HepG2 (cell line): Measurements from ENCODE around the gene WNK4. TPM values are rescaled to one million over a fixed set of nuclear protein-coding genes. Genes with fewer than 3 reads are reported as not detected.

Source experiments
- ATF1 ChIP-seq: IDR thresholded peaks from 2 replicates; pipeline ENCODE4 v1.6.1; 2016; ENCODE audit warnings: mild to moderate bottlenecking, control low read depth
- ELF3 ChIP-seq: IDR thresholded peaks from 2 replicates; pipeline ENCODE4 v1.6.1; 2016; ENCODE audit warnings: missing genetic modification reagents, missing compliant biosample characterization
- ELF4 ChIP-seq: sonication (generic); formaldehyde crosslinking; IDR thresholded peaks from 2 replicates; pipeline ENCODE4 v1.5.0; 2020; ENCODE audit warnings: missing genetic modification reagents, mild to moderate bottlenecking, moderate library complexity, borderline replicate concordance
- GATAD2A ChIP-seq: IDR thresholded peaks from 2 replicates; pipeline ENCODE4 v1.6.1; 2016
- GFI1 ChIP-seq: sonication (generic); formaldehyde crosslinking; IDR thresholded peaks from 2 replicates; pipeline ENCODE4 v1.5.0; 2020; ENCODE audit warnings: missing genetic modification reagents, mild to moderate bottlenecking, borderline replicate concordance
- MAFG ChIP-seq: sonication (generic); formaldehyde crosslinking; IDR thresholded peaks from 2 replicates; pipeline ENCODE4 v1.5.1; 2020; ENCODE audit warnings: mild to moderate bottlenecking, missing genetic modification reagents
- MED8 ChIP-seq: sonication (generic); formaldehyde crosslinking; IDR thresholded peaks from 2 replicates; pipeline ENCODE4 v1.8.1; 2023; ENCODE audit warnings: mild to moderate bottlenecking, missing genetic modification reagents; ENCODE audit not compliant: insufficient replicate concordance
- MIXL1 ChIP-seq: IDR thresholded peaks from 2 replicates; pipeline ENCODE4 v1.6.1; 2016
- NCOR1 ChIP-seq: fragments of 200-600 bp; sonication (generic); IDR thresholded peaks from 2 replicates; pipeline ENCODE4 v1.7.0; 2017; ENCODE audit warnings: antibody characterized with exemption, low read length, borderline replicate concordance
- REPIN1 ChIP-seq: sonication (generic); formaldehyde crosslinking; IDR thresholded peaks from 2 replicates; pipeline ENCODE4 v1.8.0; 2022; ENCODE audit warnings: missing genetic modification reagents, low read depth, mild to moderate bottlenecking, borderline replicate concordance
- SATB2 ChIP-seq: sonication (generic); formaldehyde crosslinking; IDR thresholded peaks from 2 replicates; pipeline ENCODE4 v1.5.0; 2020; ENCODE audit warnings: missing genetic modification reagents
- SMARCE1 ChIP-seq: fragments of 450-650 bp; IDR thresholded peaks from 2 replicates; pipeline ENCODE4 v1.6.1; 2017; ENCODE audit warnings: borderline replicate concordance
- SPEN ChIP-seq: sonication (generic); formaldehyde crosslinking; IDR thresholded peaks from 2 replicates; pipeline ENCODE4 v1.5.1; 2020; ENCODE audit warnings: low read depth, mild to moderate bottlenecking, missing genetic modification reagents
- ZNF337 ChIP-seq: sonication (generic); formaldehyde crosslinking; IDR thresholded peaks from 2 replicates; pipeline ENCODE4 v1.5.1; 2020; ENCODE audit warnings: missing genetic modification reagents, low read depth, mild to moderate bottlenecking, borderline replicate concordance
- ZNF83 ChIP-seq: sonication (generic); formaldehyde crosslinking; IDR thresholded peaks from 2 replicates; pipeline ENCODE4 v1.4.0; 2020; ENCODE audit warnings: missing genetic modification reagents, mild to moderate bottlenecking, borderline replicate concordance
- polyA plus RNA-seq, 8 experiments: library from polyadenylated mRNA; depleted of rRNA in 3 of 8; stranded (reverse) in 7 of 8; unstranded in 1 of 8; fragments of >200 nt; fragmentation: Illumina TruSeq in 4 of 8; extraction: Trizol in 4 of 8; gene quantifications; 2 replicates each; pipeline versions ENCODE4 v1.2.1 to v1.2.3, GENCODE V29; 2011 to 2016; ENCODE audit warnings: low read depth in 4 of 8, missing spikeins in 1 of 8, mixed read lengths in 1 of 8; ENCODE audit not compliant: insufficient read depth in 1 of 8
- total RNA-seq, 5 experiments: library from RNA; depleted of rRNA; stranded (reverse); fragments of >200 nt; fragmentation: Illumina TruSeq; extraction: Trizol; gene quantifications; 2 replicates each; pipeline ENCODE4 v1.2.3, GENCODE V29; 2016; ENCODE audit warnings: low read depth in 1 of 5
- TF ChIP-seq, protein P1 (sequence below): IDR thresholded peaks from 2 replicates; pipeline ENCODE4 v1.6.1; 2016; ENCODE audit warnings: missing biosample characterization, missing genetic modification reagents, low read depth
- TF ChIP-seq, protein P2 (sequence below): sonication (generic); formaldehyde crosslinking; IDR thresholded peaks from 2 replicates; pipeline ENCODE4 v1.5.0; 2020; ENCODE audit warnings: missing genetic modification reagents
- TF ChIP-seq, protein P3 (sequence below): sonication (generic); formaldehyde crosslinking; IDR thresholded peaks from 2 replicates; pipeline ENCODE4 v1.5.1; 2020; ENCODE audit warnings: missing genetic modification reagents, mild to moderate bottlenecking, borderline replicate concordance
- TF ChIP-seq, protein P4 (sequence below): sonication (generic); formaldehyde crosslinking; IDR thresholded peaks from 2 replicates; pipeline ENCODE4 v1.4.0; 2020; ENCODE audit warnings: mild to moderate bottlenecking, missing genetic modification reagents

Gene WNK4
- total and polyA plus RNA-seq, 2 of the 13 experiments (the other 11 are each of a cell fraction or from before 2014, with no cell fraction given) = 2.7 to 13.7 TPM

DNA sequence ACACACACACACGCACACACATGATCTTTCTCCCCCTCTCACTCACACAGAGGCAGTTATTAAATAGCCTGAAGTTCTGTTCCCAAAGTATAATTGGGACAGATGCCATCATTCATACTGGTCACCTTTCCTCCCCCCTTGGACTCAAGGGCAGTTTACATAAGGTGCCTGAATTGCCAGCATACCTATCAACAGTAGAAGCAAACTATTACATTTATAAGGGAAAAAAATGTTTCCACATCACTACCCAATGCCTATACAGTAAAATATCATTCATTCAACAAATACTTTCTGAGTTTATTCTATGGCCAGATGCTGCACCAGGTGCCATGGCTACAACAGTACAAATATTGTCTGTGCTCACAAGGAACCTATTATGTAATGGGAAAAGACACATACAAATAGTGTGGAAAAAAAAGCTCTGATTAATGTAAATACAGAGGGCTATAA is 24.5 kb downstream of the WNK4 start (continued):
- TF ChIP-seq SMARCE1 = no peak
- TF ChIP-seq ZNF83 (CRISPR knock-in tag) = no peak
- peak; percentile 38 for TF ChIP-seq MIXL1 (CRISPR knock-in tag)
- peak; percentile 67; the same call in 1 of the 2 replicates for TF ChIP-seq NCOR1
- TF ChIP-seq, protein P1, sequence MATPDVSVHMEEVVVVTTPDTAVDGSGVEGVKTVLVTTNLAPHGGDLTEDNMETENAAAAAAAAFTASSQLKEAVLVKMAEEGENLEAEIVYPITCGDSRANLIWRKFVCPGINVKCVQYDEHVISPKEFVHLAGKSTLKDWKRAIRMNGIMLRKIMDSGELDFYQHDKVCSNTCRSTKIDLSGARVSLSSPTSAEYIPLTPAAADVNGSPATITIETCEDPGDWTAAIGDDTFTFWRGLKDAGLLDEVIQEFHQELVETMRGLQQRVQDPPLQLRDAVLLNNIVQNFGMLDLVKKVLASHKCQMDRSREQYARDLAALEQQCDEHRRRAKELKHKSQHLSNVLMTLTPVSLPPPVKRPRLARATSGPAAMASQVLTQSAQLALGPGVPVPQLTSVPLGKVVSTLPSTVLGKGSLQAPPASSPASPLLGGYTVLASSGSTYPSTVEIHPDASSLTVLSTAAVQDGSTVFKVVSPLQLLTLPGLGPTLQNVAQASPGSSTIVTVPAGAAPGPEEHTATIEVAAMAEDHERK (CRISPR knock-in tag) = no peak
- no peak for TF ChIP-seq MAFG (CRISPR knock-in tag)
- no peak for TF ChIP-seq SPEN
- TF ChIP-seq GATAD2A (CRISPR knock-in tag) = peak; percentile 29; the same call in 1 of the 2 replicates
- no peak for TF ChIP-seq GFI1 (CRISPR knock-in tag)
- TF ChIP-seq, protein P2, sequence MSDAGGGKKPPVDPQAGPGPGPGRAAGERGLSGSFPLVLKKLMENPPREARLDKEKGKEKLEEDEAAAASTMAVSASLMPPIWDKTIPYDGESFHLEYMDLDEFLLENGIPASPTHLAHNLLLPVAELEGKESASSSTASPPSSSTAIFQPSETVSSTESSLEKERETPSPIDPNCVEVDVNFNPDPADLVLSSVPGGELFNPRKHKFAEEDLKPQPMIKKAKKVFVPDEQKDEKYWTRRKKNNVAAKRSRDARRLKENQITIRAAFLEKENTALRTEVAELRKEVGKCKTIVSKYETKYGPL (CRISPR knock-in tag) = peak; percentile 43; the same call in 1 of the 2 replicates
- no peak for TF ChIP-seq ELF4 (CRISPR knock-in tag)
- TF ChIP-seq, protein P3, sequence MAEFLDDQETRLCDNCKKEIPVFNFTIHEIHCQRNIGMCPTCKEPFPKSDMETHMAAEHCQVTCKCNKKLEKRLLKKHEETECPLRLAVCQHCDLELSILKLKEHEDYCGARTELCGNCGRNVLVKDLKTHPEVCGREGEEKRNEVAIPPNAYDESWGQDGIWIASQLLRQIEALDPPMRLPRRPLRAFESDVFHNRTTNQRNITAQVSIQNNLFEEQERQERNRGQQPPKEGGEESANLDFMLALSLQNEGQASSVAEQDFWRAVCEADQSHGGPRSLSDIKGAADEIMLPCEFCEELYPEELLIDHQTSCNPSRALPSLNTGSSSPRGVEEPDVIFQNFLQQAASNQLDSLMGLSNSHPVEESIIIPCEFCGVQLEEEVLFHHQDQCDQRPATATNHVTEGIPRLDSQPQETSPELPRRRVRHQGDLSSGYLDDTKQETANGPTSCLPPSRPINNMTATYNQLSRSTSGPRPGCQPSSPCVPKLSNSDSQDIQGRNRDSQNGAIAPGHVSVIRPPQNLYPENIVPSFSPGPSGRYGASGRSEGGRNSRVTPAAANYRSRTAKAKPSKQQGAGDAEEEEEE (CRISPR knock-in tag) = no peak
- 0 out of 2 replicates have a peak, but pooled peaks have one; percentile 18 for TF ChIP-seq ELF3 (CRISPR knock-in tag)
- peak; percentile 42; the same call in 1 of the 2 replicates for TF ChIP-seq REPIN1 (CRISPR knock-in tag)
- TF ChIP-seq SATB2 (CRISPR knock-in tag) = no peak
- TF ChIP-seq, protein P4, sequence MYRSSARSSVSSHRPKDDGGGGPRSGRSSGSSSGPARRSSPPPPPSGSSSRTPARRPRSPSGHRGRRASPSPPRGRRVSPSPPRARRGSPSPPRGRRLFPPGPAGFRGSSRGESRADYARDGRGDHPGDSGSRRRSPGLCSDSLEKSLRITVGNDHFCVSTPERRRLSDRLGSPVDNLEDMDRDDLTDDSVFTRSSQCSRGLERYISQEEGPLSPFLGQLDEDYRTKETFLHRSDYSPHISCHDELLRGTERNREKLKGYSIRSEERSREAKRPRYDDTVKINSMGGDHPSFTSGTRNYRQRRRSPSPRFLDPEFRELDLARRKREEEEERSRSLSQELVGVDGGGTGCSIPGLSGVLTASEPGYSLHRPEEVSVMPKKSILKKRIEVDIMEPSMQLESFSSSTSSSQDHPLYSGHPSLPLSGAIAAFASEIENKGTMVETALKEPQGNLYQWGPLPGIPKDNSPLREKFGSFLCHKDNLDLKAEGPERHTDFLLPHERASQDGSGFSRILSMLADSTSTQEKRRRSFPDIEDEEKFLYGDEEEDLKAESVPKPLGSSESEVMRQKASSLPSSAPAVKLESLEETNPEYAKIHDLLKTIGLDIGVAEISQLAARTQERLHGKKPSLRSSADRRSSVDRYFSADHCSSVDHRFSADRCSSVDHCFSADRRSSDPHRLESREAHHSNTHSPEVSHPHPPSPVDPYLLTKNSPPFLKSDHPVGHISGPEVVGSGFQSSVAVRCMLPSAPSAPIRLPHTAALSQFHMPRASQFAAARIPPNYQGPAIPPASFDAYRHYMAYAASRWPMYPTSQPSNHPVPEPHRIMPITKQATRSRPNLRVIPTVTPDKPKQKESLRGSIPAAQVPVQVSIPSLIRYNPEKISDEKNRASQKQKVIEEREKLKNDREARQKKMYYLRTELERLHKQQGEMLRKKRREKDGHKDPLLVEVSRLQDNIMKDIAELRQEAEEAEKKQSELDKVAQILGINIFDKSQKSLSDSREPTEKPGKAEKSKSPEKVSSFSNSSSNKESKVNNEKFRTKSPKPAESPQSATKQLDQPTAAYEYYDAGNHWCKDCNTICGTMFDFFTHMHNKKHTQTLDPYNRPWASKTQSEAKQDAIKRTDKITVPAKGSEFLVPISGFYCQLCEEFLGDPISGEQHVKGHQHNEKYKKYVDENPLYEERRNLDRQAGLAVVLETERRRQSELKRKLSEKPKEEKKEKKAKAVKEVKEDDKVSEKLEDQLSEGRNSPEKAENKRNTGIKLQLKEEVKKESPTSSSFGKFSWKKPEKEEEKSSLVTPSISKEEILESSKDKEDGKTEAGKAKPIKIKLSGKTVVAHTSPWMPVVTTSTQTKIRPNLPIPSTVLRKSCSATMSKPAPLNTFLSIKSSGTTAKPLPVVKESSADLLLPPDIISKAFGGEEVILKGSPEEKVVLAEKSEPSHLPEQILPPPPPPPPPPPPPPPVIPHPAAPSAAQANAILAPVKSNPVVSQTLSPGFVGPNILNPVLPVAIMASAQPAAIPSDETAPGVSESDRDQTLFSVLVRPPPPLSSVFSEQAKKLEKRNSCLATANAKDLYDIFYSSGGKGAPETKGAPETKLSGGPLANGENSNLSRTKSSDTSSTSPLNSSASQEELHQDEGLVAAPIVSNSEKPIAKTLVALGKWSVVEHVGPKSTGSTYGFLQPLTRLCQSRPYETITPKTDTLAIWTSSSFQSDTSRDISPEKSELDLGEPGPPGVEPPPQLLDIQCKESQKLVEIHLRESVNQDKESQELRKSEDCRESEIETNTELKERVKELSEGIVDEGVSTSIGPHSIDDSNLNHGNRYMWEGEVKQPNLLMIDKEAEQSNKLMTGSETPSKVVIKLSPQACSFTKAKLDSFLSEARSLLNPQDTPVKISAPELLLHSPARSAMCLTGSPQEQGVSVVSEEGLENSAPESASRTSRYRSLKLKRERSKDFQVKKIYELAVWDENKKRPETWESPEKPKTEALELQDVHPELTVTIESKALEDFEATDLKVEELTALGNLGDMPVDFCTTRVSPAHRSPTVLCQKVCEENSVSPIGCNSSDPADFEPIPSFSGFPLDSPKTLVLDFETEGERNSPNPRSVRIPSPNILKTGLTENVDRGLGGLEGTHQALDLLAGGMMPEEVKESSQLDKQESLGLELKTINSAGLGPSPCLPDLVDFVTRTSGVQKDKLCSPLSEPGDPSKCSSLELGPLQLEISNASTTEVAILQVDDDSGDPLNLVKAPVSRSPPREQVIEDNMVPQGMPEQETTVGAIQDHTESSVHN = no peak
- TF ChIP-seq ATF1 = no peak
- no peak for TF ChIP-seq MED8
- TF ChIP-seq ZNF337 (CRISPR knock-in tag) = no peak
